Measurements from ENCODE around the gene LUC7L. TPM values are rescaled to one million over a fixed set of nuclear protein-coding genes. Genes with fewer than 3 reads are reported as not detected.

Gene LUC7L
- total and polyA plus RNA-seq, 2 of the 8 experiments (the other 6 are each of a cell fraction or from before 2014, with no cell fraction given): 49.7 to 129 TPM

- TF ChIP-seq CHD7 (IDR thresholded peaks at IDR 0.05; ENCODE audit: insufficient replicate concordance, low read length) (no peak), SIN3A (conservative IDR thresholded peaks at IDR 0.05 in 1 of 2, IDR thresholded peaks at IDR 0.05 in 1 of 2; ENCODE audit: low read depth in 1 of 2, low read length in 2 of 2) (no peak)
These were observed 34.7 kb upstream of the LUC7L start (continued) for GRCh38 chr16:263944-264343.
